Measurements from ENCODE around the gene TAF11L13.

Gene TAF11L13

DNA sequence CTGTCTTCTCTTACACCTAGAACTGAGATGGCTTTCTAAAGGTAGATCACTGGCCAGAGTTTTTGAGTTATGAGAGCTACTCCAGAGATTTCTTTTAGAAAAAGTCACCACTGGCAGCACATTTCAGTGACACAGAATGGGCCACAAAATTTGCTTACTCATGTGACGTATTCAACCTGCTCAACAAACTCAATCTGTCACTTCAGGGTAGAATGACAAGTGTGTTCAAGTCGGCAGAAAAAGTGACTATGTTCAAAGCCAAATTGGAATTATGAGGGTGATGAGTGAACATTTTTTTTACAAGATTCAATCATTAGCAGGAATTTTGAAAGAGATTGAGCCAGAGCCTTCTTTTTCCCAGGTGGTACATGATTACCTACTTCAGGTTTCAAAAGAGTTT lies 48.8 kb downstream of the TAF11L13 start:
- no peak for DNase-seq
